NT2/D1 (cell line): ENCODE measurements around the gene ACSF3.

Experiments
- DNase-seq: peaks from one replicate; pipeline ENCODE4 v3.0.0-alpha.2; 2011; ENCODE audit warnings: low read depth, low spot score
- H3K27me3 ChIP-seq: 2 replicates; pipeline ENCODE4 v1.6.0; 2011; ENCODE audit warnings: mild to moderate bottlenecking; ENCODE audit not compliant: insufficient read length, insufficient read depth
- H3K36me3 ChIP-seq: 2 replicates; pipeline ENCODE4 v1.6.1; 2011; ENCODE audit warnings: mild to moderate bottlenecking, low read length, mixed read lengths; ENCODE audit not compliant: insufficient read depth, insufficient read length
- H3K4me1 ChIP-seq: 2 replicates; pipeline ENCODE4 v1.5.1; 2011; ENCODE audit not compliant: insufficient read depth, insufficient read length
- H3K4me3 ChIP-seq: 2 replicates; pipeline ENCODE4 v1.5.1; 2011; ENCODE audit warnings: low read depth; ENCODE audit not compliant: insufficient read length
- H3K9ac ChIP-seq: 2 replicates; pipeline ENCODE4 v1.6.0; 2011; ENCODE audit warnings: low read depth; ENCODE audit not compliant: insufficient read length
- H3K9me3 ChIP-seq: 2 replicates; pipeline ENCODE4 v1.5.1; 2011; ENCODE audit warnings: mild to moderate bottlenecking, low read length; ENCODE audit not compliant: insufficient read depth
- SUZ12 ChIP-seq: IDR thresholded peaks from 2 replicates; pipeline ENCODE4 v1.6.1; 2011; ENCODE audit not compliant: insufficient read length, insufficient read depth; ENCODE audit errors: extremely low read depth
- YY1 ChIP-seq: IDR thresholded peaks from 2 replicates; pipeline ENCODE4 v1.6.1; 2011; ENCODE audit not compliant: insufficient read length, insufficient read depth
- ZNF274 ChIP-seq: IDR thresholded peaks from 2 replicates; pipeline ENCODE4 v1.6.1; 2011; ENCODE audit warnings: mild to moderate bottlenecking, low read depth, low read length

ACSF3 gene

GRCh38 chr16:89199241-89200123 is 105.8 kb downstream of the ACSF3 start:
- Histone ChIP-seq H3K36me3 (no peaks in the 10 kb centered on the region), H3K9ac (peak overlapping the region; percentile 85), H3K27me3 (peaks cover 48% of the 10 kb centered on the region), H3K4me1 (peaks cover 25% of the 10 kb centered on the region), H3K9me3 (no peaks in the 10 kb centered on the region; the same call in 1 of the 2 replicates), H3K4me3 (peak overlapping the region; percentile 11)
- DNase-seq = no peak
- no peak for TF ChIP-seq YY1
- no peak for TF ChIP-seq SUZ12
- no peak for TF ChIP-seq ZNF274

- Histone ChIP-seq H3K36me3 (no peaks in the 10 kb centered on the region), H3K9ac (peak within 1 kb of the TSS; percentile 85), H3K9me3 (no peaks in the 10 kb centered on the region; the same call in 1 of the 2 replicates), H3K27me3 (peaks cover 50% of the 10 kb centered on the region), H3K4me3 (peak within 1 kb of the TSS; percentile 75), H3K4me1 (peaks cover 25% of the 10 kb centered on the region)
- no peak for DNase-seq
- TF ChIP-seq ZNF274 = no peak
These were observed 106.6 kb downstream of the ACSF3 start, which contains the start of gene SLC22A31 for GRCh38 chr16:89200124-89200849. TSS of gene SLC22A31 (minus strand) at chr16:89200537. CDS start at chr16:89200501, 36 bp downstream.

- no peak for DNase-seq
- Histone ChIP-seq H3K4me1 (peaks cover 18% of the 10 kb centered on the region), H3K36me3 (no peaks in the 10 kb centered on the region), H3K9me3 (no peaks in the 10 kb centered on the region; the same call in 1 of the 2 replicates), H3K4me3 (peak overlapping the region; percentile 75), H3K27me3 (peaks cover 50% of the 10 kb centered on the region), H3K9ac (peak overlapping the region; percentile 85)
- TF ChIP-seq SUZ12 = no peak
- no peak for TF ChIP-seq YY1
- TF ChIP-seq ZNF274 = no peak
These were observed 107.3 kb downstream of the ACSF3 start for GRCh38 chr16:89200850-89201411.

- peak overlapping the region; percentile 75 for H3K4me3 ChIP-seq
- peak overlapping the region; percentile 85 for H3K9ac ChIP-seq
- H3K27me3 ChIP-seq = peaks cover 50% of the 10 kb centered on the region
- H3K4me1 ChIP-seq = peaks cover 18% of the 10 kb centered on the region
- no peaks in the 10 kb centered on the region for H3K36me3 ChIP-seq
- H3K9me3 ChIP-seq = no peaks in the 10 kb centered on the region; the same call in 1 of the 2 replicates
- DNase-seq = peak; percentile 64
- TF ChIP-seq ZNF274 (no peak), SUZ12 (no peak), YY1 (no peak)
These were observed 108.1 kb downstream of the ACSF3 start for GRCh38 chr16:89201439-89202377.

- no peak overlapping the region for H3K4me3 ChIP-seq
These were observed 109.0 kb downstream of the ACSF3 start for GRCh38 chr16:89202422-89203215.

More at GRCh38 chr16:89202422-89203215, 109.0 kb downstream of the ACSF3 start:
- Histone ChIP-seq H3K27me3 (peaks cover 50% of the 10 kb centered on the region), H3K9ac (no peak overlapping the region), H3K4me1 (peaks cover 13% of the 10 kb centered on the region), H3K9me3 (no peaks in the 10 kb centered on the region; the same call in 1 of the 2 replicates), H3K36me3 (no peaks in the 10 kb centered on the region)
- DNase-seq = no peak
- peak; percentile 65 for TF ChIP-seq SUZ12
- TF ChIP-seq ZNF274 = no peak
